ENCODE measurements around the gene STK32C. TPM values are rescaled to one million over a fixed set of nuclear protein-coding genes. Genes with fewer than 3 reads are reported as not detected.
"Not testable (repeated sequence)": the region's sequence is repeated elsewhere in the genome, so short reads cannot be mapped to it uniquely, and the experiment has no call there.

Gene STK32C
- total and polyA plus RNA-seq, 10 of the 15 experiments (the other 5 are each of a cell fraction or from before 2014, with no cell fraction given) = 1.5 to 18.1 (median 6.4) TPM

DNA sequence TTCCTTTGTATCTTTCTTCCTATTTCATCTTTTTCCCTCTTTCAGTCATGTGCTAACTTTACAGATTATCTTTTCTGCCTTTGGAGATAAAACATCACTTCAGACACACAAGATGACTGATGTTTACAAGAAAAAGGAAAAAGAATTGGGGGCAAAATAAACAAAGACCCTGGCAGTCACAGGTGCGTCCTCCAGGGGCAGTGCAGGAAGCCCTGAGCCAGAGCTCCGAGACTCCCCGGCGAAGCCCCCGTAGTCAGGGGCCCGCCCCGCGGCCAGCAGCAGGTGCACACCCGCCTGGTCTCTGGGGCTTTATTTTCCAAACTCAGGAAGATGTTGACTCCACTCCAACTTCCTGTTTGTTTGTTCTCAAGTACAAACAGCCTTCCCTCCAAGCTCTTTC, 10.2 kb downstream of the STK32C start (continued):
- no peak for TF ChIP-seq ZBTB33 (IDR thresholded peaks at IDR 0.05)

DNA sequence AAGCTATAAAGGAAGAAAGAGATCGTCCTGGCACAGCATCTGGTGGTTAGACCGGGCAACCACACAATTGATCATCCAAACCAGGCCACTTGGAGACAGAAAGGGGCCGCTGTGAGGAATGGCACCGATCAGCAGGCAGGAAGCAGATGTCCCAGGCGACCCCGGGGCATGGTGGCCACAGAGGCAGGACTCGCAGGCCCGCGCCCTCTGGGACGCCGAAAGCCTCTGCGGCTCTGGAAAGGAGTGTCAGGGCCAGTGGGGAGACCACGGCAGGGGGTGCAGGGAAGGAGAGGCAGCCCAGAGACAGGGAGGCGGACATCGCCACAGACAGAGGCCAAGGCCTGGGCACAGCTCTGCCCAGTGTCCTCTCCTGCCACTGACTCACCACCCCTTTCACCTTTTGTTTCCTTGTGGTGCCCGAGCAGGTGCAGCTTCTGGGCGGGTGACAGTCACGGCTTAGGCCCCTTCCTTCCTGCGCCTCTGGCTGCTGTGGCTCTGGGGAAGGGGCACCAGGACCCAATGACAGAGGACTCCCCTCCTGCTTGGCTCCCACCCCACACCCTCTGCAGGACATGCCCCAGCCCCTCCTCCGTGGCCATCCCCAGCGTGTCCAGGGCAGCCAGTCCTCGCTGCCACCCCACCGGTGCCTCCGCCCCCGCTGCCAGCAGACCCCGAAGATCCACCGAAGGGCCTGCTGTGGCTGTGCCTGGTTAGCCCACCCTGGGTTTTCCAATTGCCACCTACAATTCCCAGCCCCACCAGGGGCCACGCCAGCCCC, 10.9 kb downstream of the STK32C start:
- SMC1A ChIA-PET (ENCODE audit: uncharacterized antibody, unreplicated experiment) = no interaction called here
- RAD21 ChIA-PET (ENCODE audit: unreplicated experiment) = no interaction called here
- no TSS peak for BruUV-seq (replicated peaks)
- FAIRE-seq = no peak
- H4K20me1 ChIP-seq (ENCODE audit: control insufficient read depth, insufficient read depth) = no peaks in the 10 kb centered on the region
- POLR2A ChIA-PET = no interaction called here
- in situ Hi-C loops (cut with MboI) (no loop called here), intact Hi-C loops (cut with micrococcal nuclease; ENCODE audit: unreplicated experiment) (no loop called here)
- no peaks in the 10 kb centered on the region for H3K79me2 ChIP-seq (ENCODE audit: control insufficient read depth, insufficient read depth, low read length)
- H3K4me2 ChIP-seq (ENCODE audit: control insufficient read depth, insufficient read depth) = no peak overlapping the region
- no peak for DNase-seq (ENCODE audit: low read depth, low spot score)
- no peak overlapping the region for H3K27ac ChIP-seq (ENCODE audit: control insufficient read depth, insufficient read depth)
- no peak for ATAC-seq
- TF ChIP-seq USF2 (IDR thresholded peaks at IDR 0.05; ENCODE audit: borderline replicate concordance, low read depth, low read length) = no peak
- TF ChIP-seq RB1 (IDR thresholded peaks at IDR 0.05; ENCODE audit: borderline replicate concordance) = no peak
- TF ChIP-seq SMAD5 (IDR thresholded peaks at IDR 0.05; ENCODE audit: low read depth) = no peak
- TF ChIP-seq ZZZ3 (IDR thresholded peaks at IDR 0.05; ENCODE audit: control insufficient read depth, insufficient read length, low read depth) = no peak
- TF ChIP-seq ZBTB40 (IDR thresholded peaks at IDR 0.05; ENCODE audit: borderline replicate concordance) = no peak
- H3K9me3 ChIP-seq (replicated peaks; ENCODE audit: control insufficient read depth, insufficient read depth, low read length) = no peaks in the 10 kb centered on the region
- no peaks in the 10 kb centered on the region; a peak in 1 of 4 replicates for H3K27me3 ChIP-seq (replicated peaks in 1 of 2; ENCODE audit: control insufficient read depth in 2 of 2, insufficient read depth in 2 of 2, low read length in 1 of 2)
- no peaks in the 10 kb centered on the region for H3K36me3 ChIP-seq (ENCODE audit: control insufficient read depth in 2 of 2, insufficient read depth in 2 of 2, low read length in 1 of 2)
- H3K9ac ChIP-seq (ENCODE audit: control insufficient read depth, insufficient read depth, low read length) = no peak overlapping the region
- no peaks in the 10 kb centered on the region for H3K4me1 ChIP-seq (ENCODE audit: control insufficient read depth, insufficient read depth, low read length)
- 53% methylated on average over 26 of the region's 28 CpGs for WGBS (ENCODE audit: insufficient coverage, insufficient replicate concordance, low lambda C conversion rate, missing lambda C conversion rate)
- no peak overlapping the region for H2AFZ ChIP-seq (ENCODE audit: control insufficient read depth, low read depth, low read length)
- CTCF ChIA-PET = no interaction called here
- H3K4me3 ChIP-seq = no peak overlapping the region

DNA sequence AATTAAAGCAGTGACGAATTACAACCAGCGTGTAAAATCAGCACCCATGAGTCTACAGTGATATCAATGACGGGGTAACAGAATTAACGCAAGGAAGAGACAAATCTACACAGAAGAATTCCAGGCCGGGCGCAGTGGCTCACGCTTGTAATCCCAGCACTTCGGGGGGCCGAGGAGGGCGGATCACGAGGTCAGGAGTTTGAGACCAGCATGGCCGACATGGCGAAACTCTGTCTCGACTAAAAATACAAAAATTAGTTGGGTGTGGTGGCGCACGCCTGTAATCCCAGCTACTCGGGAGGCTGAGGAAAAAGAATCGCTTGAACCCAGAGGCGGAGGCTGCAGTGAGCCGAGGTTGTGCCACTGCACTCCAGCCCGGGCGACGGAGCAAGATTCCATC, 12.3 kb downstream of the STK32C start:
- H3K27ac ChIP-seq (ENCODE audit: control insufficient read depth, insufficient read depth); H3K9ac ChIP-seq (ENCODE audit: control insufficient read depth, insufficient read depth, low read length); H3K27me3 ChIP-seq (replicated peaks in 1 of 2; ENCODE audit: control insufficient read depth in 2 of 2, insufficient read depth in 2 of 2, low read length in 1 of 2); H3K9me3 ChIP-seq (replicated peaks; ENCODE audit: control insufficient read depth, insufficient read depth, low read length); H3K4me3 ChIP-seq; RAD21 ChIA-PET (ENCODE audit: unreplicated experiment); H3K4me1 ChIP-seq (ENCODE audit: control insufficient read depth, insufficient read depth, low read length); H3K4me2 ChIP-seq (ENCODE audit: control insufficient read depth, insufficient read depth); H4K20me1 ChIP-seq (ENCODE audit: control insufficient read depth, insufficient read depth); H3K36me3 ChIP-seq (ENCODE audit: control insufficient read depth in 2 of 2, insufficient read depth in 2 of 2, low read length in 1 of 2); CTCF ChIA-PET; intact Hi-C loops (cut with micrococcal nuclease; ENCODE audit: unreplicated experiment); DNase-seq (ENCODE audit: low read depth, low spot score); H2AFZ ChIP-seq (ENCODE audit: control insufficient read depth, low read depth, low read length); ATAC-seq; FAIRE-seq; H3K79me2 ChIP-seq (ENCODE audit: control insufficient read depth, insufficient read depth, low read length); BruUV-seq (replicated peaks); in situ Hi-C loops (cut with MboI); SMC1A ChIA-PET (ENCODE audit: uncharacterized antibody, unreplicated experiment); POLR2A ChIA-PET: not testable (repeated sequence)
- 77% methylated on average over 23 of the region's 23 CpGs for WGBS (ENCODE audit: insufficient coverage, insufficient replicate concordance, low lambda C conversion rate, missing lambda C conversion rate)

Data from GM12878 (cell line).